PC-3 (cell line): Measurements from ENCODE around the gene DPPA3.

Source experiments
- CTCF ChIP-seq: fragments of 300-600 bp; sonication (generic); conservative IDR thresholded peaks from 2 replicates; pipeline ENCODE4 v1.5.1; 2017; ENCODE audit warnings: antibody characterized with exemption, low read depth, mild to moderate bottlenecking, low read length
- EZH2 ChIP-seq: fragments of 300-600 bp; sonication (generic); IDR thresholded peaks from one replicate; pipeline ENCODE4 v1.6.1; 2017; ENCODE audit warnings: antibody characterized with exemption, mild to moderate bottlenecking, low read length; ENCODE audit not compliant: unreplicated experiment

GRCh38 chr12:7731486-7731885 is 20.3 kb downstream of the DPPA3 start:
- no peak for TF ChIP-seq CTCF
- TF ChIP-seq EZH2 = no peak
